Central memory CD8-positive, alpha-beta T cell (primary cell): ENCODE data around the gene SIPA1L3.

Experiments used
- ATAC-seq: fragments of 150-1000 bp; cut with Tn5 transposase; replicated peaks from 2 replicates; pipeline ENCODE4 v1.10.0; 2022; ENCODE audit warnings: mild to moderate bottlenecking, moderate FRiP score, moderate number of reproducible peaks; ENCODE audit not compliant: poor library complexity, severe bottlenecking; ENCODE audit errors: extremely low read depth
- DNase-seq, 2 donors: peaks; one replicate each; pipeline ENCODE4 v3.0.0; 2021; ENCODE audit warnings: low spot score in 2 of 2
- H3K27ac Mint-ChIP-seq: one replicate; pipeline ENCODE4 v1.8.0; 2022; ENCODE audit warnings: low read depth, mild to moderate bottlenecking, moderate library complexity, mixed read lengths
- H3K27me3 Mint-ChIP-seq: one replicate; pipeline ENCODE4 v1.8.0; 2022; ENCODE audit warnings: mixed read lengths
- H3K36me3 Mint-ChIP-seq: one replicate; pipeline ENCODE4 v1.8.0; 2022; ENCODE audit warnings: mild to moderate bottlenecking, moderate library complexity, mixed read lengths; ENCODE audit not compliant: insufficient read depth
- H3K4me1 Mint-ChIP-seq: one replicate; pipeline ENCODE4 v1.8.0; 2022; ENCODE audit warnings: mixed read lengths
- H3K4me3 Mint-ChIP-seq: one replicate; pipeline ENCODE4 v1.8.0; 2022; ENCODE audit warnings: mild to moderate bottlenecking, moderate library complexity, mixed read lengths
- H3K9me3 Mint-ChIP-seq: one replicate; pipeline ENCODE4 v1.8.0; 2022; ENCODE audit warnings: mixed read lengths

The SIPA1L3 gene

DNA sequence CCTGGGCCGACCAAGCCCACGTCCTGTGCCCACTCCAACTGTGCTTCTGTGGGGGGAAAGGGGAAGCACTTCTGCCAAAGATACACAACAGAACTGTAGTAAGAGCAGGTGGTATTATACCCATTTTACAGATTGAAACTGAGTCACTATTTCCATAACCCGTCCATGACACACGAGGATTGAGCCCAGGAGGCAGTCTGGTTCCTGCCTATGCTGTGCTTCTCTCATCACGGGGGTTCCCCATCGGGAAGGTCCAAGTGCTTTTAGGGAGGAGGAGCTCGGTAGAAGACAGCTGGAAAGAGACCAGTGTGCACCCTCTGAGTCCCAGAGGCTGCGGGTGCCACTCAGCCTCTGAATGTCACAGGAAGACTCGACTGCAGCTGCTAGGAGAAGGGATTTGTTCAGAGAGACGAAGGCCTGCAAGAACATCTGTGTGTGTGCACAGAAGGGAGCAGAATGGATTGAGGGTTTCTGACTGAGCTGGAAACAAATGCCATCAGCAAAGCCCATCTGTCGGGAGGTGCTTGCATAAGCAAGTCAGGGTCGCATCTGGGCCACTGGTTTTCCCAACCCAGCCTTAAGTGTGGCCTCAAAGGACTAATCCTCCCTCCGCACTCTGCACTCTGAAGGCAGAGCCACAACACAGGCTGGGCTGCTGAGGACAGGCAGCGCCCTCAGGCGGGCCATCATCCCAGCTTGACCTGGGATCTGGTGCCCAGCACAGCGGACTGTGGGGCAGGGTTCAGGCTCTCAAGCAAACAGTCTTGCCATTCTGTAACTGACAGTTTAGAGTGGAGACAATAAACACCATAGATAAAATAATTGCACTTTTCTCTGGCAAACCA, 167.1 kb downstream of the SIPA1L3 start:
- no peaks in the 10 kb centered on the region for H3K27me3 Mint-ChIP-seq
- ATAC-seq (no peak), DNase-seq (no peak)
- peaks cover 4% of the 10 kb centered on the region for H3K4me1 Mint-ChIP-seq
- H3K27ac Mint-ChIP-seq: peak overlapping the region; percentile 71
- H3K4me3 Mint-ChIP-seq: no peak overlapping the region
- H3K36me3 Mint-ChIP-seq: peaks cover 4% of the 10 kb centered on the region
- no peaks in the 10 kb centered on the region for H3K9me3 Mint-ChIP-seq

DNA sequence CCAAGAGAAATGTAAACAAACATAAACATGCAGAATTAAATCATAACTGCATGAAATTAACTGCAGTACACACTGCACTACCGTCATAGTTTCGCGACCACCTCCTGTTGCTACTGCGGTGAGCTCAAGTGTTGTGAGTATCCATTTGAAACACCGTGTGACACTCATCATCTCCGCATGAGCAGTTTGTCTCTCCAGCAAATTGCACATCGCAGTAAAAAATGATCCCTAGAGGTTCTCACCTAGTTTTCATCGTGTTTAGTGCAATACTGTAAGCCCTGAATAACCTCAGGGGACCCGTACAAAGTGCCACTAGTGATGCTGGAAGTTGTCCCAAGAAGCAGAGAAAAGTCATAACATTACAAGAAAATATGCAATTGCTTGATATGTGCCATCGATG, 169.3 kb downstream of the SIPA1L3 start:
- Mint-ChIP-seq H3K36me3 (peaks cover 1% of the 10 kb centered on the region), H3K4me1 (no peaks in the 10 kb centered on the region), H3K4me3 (no peak overlapping the region), H3K27me3 (no peaks in the 10 kb centered on the region), H3K9me3 (no peaks in the 10 kb centered on the region), H3K27ac (no peak overlapping the region)
- DNase-seq: no peak
- no peak for ATAC-seq

GRCh38 chr19:38078302-38078930, 171.4 kb downstream of the SIPA1L3 start:
- no peak overlapping the region for H3K4me3 Mint-ChIP-seq
- no peaks in the 10 kb centered on the region for H3K4me1 Mint-ChIP-seq
- H3K27ac Mint-ChIP-seq: no peak overlapping the region
- H3K9me3 Mint-ChIP-seq: no peaks in the 10 kb centered on the region
- peaks cover 3% of the 10 kb centered on the region for H3K36me3 Mint-ChIP-seq
- no peaks in the 10 kb centered on the region for H3K27me3 Mint-ChIP-seq
- ATAC-seq (no peak), DNase-seq (no peak)

DNA sequence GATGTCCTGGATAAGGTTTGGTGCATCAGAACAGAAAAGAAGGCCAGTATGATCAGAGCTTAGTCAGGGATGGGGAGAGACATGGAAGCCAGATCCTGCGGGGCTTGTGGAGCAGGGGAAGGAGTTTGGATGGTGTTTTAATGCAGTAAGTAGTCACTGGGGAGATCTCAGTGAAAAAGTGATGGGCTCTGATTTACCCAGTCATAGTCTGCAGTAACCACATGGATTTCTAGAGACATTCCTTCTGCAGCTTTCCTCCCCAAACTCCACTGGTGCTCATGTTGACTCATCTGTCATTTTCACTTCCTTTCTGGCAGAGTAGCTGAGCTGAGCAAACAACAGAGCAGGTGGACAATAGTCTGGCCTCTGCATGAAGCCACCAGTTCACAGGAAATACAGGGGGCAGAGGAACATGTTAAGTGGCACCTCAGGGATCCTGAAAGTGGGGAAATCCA, 172.9 kb downstream of the SIPA1L3 start:
- DNase-seq (no peak), ATAC-seq (no peak)
- H3K9me3 Mint-ChIP-seq: no peaks in the 10 kb centered on the region
- no peaks in the 10 kb centered on the region for H3K27me3 Mint-ChIP-seq
- no peak overlapping the region for H3K4me3 Mint-ChIP-seq
- H3K4me1 Mint-ChIP-seq: no peaks in the 10 kb centered on the region
- H3K27ac Mint-ChIP-seq: no peak overlapping the region
- H3K36me3 Mint-ChIP-seq: peaks cover 1% of the 10 kb centered on the region

GRCh38 chr19:38081547-38082255, 174.7 kb downstream of the SIPA1L3 start:
- no peak for DNase-seq
- Mint-ChIP-seq H3K27me3 (no peaks in the 10 kb centered on the region), H3K9me3 (no peaks in the 10 kb centered on the region), H3K4me1 (no peaks in the 10 kb centered on the region), H3K4me3 (no peak overlapping the region), H3K36me3 (peaks cover 1% of the 10 kb centered on the region), H3K27ac (no peak overlapping the region)
- ATAC-seq: no peak

- Mint-ChIP-seq H3K4me1 (no peaks in the 10 kb centered on the region), H3K36me3 (peaks cover 1% of the 10 kb centered on the region), H3K27ac (no peak overlapping the region), H3K4me3 (no peak overlapping the region), H3K27me3 (no peaks in the 10 kb centered on the region), H3K9me3 (no peaks in the 10 kb centered on the region)
- DNase-seq: no peak
- ATAC-seq: no peak
Observed at GRCh38 chr19:38082256-38083118, 175.5 kb downstream of the SIPA1L3 start.

GRCh38 chr19:38084196-38084595, 177.2 kb downstream of the SIPA1L3 start:
- DNase-seq: no peak
- no peak overlapping the region for H3K4me3 Mint-ChIP-seq
- H3K27ac Mint-ChIP-seq: no peak overlapping the region
- peaks cover 3% of the 10 kb centered on the region for H3K36me3 Mint-ChIP-seq
- no peaks in the 10 kb centered on the region for H3K4me1 Mint-ChIP-seq
- no peaks in the 10 kb centered on the region for H3K9me3 Mint-ChIP-seq
- no peaks in the 10 kb centered on the region for H3K27me3 Mint-ChIP-seq
- ATAC-seq: no peak

DNA sequence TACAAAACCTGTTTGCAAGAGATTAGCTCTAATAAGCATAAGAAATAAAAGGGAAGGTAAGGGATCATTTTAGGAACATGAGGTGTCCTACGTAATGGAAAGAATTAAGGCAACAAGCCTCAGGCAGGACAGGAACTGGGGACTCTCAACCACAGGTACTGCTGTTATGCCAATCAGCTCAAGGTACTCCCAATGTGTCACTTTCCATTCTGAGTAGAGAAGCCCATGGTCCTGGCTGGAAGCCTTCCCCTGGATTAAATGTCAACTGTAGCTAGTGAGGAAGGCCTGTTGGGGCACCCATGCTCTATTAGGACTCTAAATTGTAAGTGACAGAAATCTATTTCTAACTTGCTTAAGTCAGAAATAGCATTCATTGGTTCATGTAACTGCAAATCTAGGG, 182.4 kb downstream of the SIPA1L3 start:
- Mint-ChIP-seq H3K9me3 (no peaks in the 10 kb centered on the region), H3K4me3 (no peak overlapping the region), H3K36me3 (peaks cover 5% of the 10 kb centered on the region), H3K27me3 (no peaks in the 10 kb centered on the region), H3K4me1 (no peaks in the 10 kb centered on the region), H3K27ac (no peak overlapping the region)
- DNase-seq: no peak
- no peak for ATAC-seq

GRCh38 chr19:38093154-38093553, 186.1 kb downstream of the SIPA1L3 start:
- DNase-seq (no peak), ATAC-seq (no peak)
- Mint-ChIP-seq H3K36me3 (peaks cover 5% of the 10 kb centered on the region), H3K27me3 (no peaks in the 10 kb centered on the region), H3K4me3 (no peak overlapping the region), H3K27ac (peak overlapping the region; percentile 25), H3K4me1 (peaks cover 9% of the 10 kb centered on the region), H3K9me3 (no peaks in the 10 kb centered on the region)

DNA sequence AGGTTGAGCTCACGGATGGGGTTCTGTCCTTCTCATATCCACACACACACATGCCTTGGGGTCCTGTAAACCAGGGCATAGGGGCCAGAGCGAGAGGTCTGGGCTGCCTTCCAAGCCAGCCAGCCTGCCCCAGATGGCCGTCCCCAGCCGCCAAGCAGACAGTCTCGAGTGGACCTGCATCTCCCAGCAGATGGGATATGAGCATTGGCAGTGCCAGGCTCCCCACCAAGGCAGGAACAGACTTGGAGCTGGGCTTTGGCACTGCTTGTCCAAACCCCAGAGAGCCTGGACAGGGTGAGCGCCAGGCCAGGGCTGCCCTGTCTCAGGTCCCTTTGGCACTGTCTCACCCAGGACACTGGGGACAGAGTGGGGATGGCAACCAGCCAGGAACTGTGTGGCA, 186.6 kb downstream of the SIPA1L3 start:
- no peak for DNase-seq
- H3K27ac Mint-ChIP-seq: peak overlapping the region; percentile 72
- no peak for ATAC-seq
- H3K9me3 Mint-ChIP-seq: no peaks in the 10 kb centered on the region
- H3K4me3 Mint-ChIP-seq: no peak overlapping the region
- H3K27me3 Mint-ChIP-seq: no peaks in the 10 kb centered on the region
- H3K36me3 Mint-ChIP-seq: peaks cover 3% of the 10 kb centered on the region
- H3K4me1 Mint-ChIP-seq: peaks cover 9% of the 10 kb centered on the region

- peaks cover 1% of the 10 kb centered on the region for H3K36me3 Mint-ChIP-seq
- no peak overlapping the region for H3K4me3 Mint-ChIP-seq
Observed at GRCh38 chr19:38095411-38096308, 188.7 kb downstream of the SIPA1L3 start.

More at GRCh38 chr19:38095411-38096308, 188.7 kb downstream of the SIPA1L3 start:
- ATAC-seq: no peak
- peak; percentile 11 to 29 for DNase-seq
- Mint-ChIP-seq H3K9me3 (peaks cover 7% of the 10 kb centered on the region), H3K27ac (no peak overlapping the region), H3K4me1 (peaks cover 9% of the 10 kb centered on the region), H3K27me3 (no peaks in the 10 kb centered on the region)
